SK-N-MC (cell line): Measurements from ENCODE around the gene TNFAIP8.

Experiments used
- EZH2 ChIP-seq: fragments of 200-600 bp; sonication (generic); IDR thresholded peaks from one replicate; pipeline ENCODE4 v1.6.1; 2017; ENCODE audit warnings: antibody characterized with exemption
- POLR2AphosphoS5 ChIP-seq: IDR thresholded peaks from 2 replicates; pipeline ENCODE4 v1.6.1; 2012; ENCODE audit warnings: mild to moderate bottlenecking, low read depth, low read length, borderline replicate concordance

DNA sequence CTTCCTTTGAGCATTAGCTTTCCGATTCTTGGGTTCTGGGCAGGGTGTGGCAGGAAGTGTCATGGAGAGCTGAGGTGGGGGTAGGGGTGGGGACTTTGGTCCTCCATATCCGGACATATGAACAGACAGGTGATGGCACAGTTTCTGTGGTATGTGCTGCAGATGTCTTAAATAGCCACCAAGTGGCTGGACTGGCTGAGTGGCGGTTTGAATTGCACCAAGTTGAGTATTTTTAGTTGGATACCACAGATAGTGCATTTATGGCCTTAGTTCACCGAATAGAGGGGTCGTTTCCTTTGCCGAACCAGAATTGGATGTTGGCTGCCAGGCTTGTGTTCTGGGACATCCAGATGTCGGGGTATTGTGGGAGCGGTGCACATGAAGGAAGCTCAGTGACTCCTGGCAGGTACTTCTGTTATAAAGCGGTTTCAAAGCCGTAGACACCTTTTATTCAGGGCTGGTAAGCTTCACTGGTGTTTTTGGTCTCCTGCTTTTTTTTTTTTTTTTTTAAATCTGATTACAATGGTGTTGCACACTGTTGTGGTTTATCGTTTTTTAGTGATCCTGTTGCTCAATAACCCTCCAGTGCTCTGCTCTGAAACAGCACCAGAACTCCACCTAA, 15.1 kb upstream of the TNFAIP8 start:
- TF ChIP-seq EZH2 (no peak), POLR2AphosphoS5 (no peak)
